Gastrocnemius medialis (tissue), 4 donors: Measurements from ENCODE around the gene ACTA1.

Experiments
- POLR2A ChIP-seq, 2 donors: fragments of 450-650 bp; IDR thresholded peaks; one replicate each; pipeline ENCODE4 v1.6.1; 2017; ENCODE audit warnings: antibody characterized with exemption in 2 of 2, mild to moderate bottlenecking in 2 of 2, moderate library complexity in 2 of 2
- TF ChIP-seq, protein P1 (sequence below), 5 experiments: fragments of 450-650 bp in 3 of 5; fragments of 200-600 bp in 2 of 5; sonication (generic) in 2 of 5; IDR thresholded peaks in 4 of 5; conservative IDR thresholded peaks in 1 of 5; 1 replicate in 4 of 5; 2 replicates in 1 of 5; pipeline ENCODE4 v1.5.1; 2016 to 2019; ENCODE audit warnings: antibody characterized with exemption in 5 of 5, mild to moderate bottlenecking in 3 of 5, moderate library complexity in 3 of 5

DNA sequence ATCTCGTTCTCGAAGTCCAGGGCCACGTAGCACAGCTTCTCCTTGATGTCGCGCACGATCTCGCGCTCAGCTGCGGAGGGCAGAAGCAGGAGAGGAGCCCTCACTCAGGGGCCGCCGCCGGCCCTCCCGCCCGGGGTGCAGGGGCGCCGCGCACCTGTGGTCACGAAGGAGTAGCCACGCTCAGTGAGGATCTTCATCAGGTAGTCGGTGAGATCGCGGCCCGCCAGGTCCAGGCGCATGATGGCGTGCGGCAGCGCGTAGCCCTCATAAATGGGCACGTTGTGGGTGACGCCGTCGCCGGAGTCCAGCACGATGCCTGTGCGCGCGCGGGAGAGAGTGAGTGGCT, 1.8 kb downstream of the ACTA1 start:
- TF ChIP-seq, protein P1, sequence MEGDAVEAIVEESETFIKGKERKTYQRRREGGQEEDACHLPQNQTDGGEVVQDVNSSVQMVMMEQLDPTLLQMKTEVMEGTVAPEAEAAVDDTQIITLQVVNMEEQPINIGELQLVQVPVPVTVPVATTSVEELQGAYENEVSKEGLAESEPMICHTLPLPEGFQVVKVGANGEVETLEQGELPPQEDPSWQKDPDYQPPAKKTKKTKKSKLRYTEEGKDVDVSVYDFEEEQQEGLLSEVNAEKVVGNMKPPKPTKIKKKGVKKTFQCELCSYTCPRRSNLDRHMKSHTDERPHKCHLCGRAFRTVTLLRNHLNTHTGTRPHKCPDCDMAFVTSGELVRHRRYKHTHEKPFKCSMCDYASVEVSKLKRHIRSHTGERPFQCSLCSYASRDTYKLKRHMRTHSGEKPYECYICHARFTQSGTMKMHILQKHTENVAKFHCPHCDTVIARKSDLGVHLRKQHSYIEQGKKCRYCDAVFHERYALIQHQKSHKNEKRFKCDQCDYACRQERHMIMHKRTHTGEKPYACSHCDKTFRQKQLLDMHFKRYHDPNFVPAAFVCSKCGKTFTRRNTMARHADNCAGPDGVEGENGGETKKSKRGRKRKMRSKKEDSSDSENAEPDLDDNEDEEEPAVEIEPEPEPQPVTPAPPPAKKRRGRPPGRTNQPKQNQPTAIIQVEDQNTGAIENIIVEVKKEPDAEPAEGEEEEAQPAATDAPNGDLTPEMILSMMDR (IDR thresholded peaks at IDR 0.05 in 4 of 5, conservative IDR thresholded peaks at IDR 0.05 in 1 of 5), result no peak
- TF ChIP-seq POLR2A (IDR thresholded peaks at IDR 0.05), result no peak
